LNCAP (cell line): ENCODE results near the gene TVP23B.

Source experiments
- TF ChIP-seq, protein P1 (sequence below): fragments of 450-650 bp; IDR thresholded peaks from 2 replicates; pipeline ENCODE4 v1.5.1; 2017; ENCODE audit warnings: mild to moderate bottlenecking

TVP23B gene

DNA sequence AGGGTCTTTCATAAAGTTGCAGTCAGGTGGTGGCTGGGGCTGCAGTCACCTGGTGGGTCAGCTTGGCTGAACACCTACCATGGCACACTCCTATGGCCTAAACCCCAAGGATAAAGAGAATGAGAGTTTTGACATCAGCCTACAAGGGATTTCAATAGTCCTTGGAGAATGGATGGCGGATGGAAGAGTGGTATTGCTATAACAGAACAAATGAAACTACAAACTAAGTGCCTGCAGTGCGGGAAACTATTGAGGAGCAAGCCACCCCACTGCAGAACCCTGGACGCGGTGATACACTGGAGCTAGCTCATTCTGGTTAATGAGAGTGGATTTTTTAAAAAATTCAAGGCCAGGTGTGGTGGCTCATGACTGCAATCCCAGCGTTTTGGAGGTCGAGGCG is 74.0 kb downstream of the TVP23B start:
- TF ChIP-seq, protein P1, sequence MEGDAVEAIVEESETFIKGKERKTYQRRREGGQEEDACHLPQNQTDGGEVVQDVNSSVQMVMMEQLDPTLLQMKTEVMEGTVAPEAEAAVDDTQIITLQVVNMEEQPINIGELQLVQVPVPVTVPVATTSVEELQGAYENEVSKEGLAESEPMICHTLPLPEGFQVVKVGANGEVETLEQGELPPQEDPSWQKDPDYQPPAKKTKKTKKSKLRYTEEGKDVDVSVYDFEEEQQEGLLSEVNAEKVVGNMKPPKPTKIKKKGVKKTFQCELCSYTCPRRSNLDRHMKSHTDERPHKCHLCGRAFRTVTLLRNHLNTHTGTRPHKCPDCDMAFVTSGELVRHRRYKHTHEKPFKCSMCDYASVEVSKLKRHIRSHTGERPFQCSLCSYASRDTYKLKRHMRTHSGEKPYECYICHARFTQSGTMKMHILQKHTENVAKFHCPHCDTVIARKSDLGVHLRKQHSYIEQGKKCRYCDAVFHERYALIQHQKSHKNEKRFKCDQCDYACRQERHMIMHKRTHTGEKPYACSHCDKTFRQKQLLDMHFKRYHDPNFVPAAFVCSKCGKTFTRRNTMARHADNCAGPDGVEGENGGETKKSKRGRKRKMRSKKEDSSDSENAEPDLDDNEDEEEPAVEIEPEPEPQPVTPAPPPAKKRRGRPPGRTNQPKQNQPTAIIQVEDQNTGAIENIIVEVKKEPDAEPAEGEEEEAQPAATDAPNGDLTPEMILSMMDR = no peak

DNA sequence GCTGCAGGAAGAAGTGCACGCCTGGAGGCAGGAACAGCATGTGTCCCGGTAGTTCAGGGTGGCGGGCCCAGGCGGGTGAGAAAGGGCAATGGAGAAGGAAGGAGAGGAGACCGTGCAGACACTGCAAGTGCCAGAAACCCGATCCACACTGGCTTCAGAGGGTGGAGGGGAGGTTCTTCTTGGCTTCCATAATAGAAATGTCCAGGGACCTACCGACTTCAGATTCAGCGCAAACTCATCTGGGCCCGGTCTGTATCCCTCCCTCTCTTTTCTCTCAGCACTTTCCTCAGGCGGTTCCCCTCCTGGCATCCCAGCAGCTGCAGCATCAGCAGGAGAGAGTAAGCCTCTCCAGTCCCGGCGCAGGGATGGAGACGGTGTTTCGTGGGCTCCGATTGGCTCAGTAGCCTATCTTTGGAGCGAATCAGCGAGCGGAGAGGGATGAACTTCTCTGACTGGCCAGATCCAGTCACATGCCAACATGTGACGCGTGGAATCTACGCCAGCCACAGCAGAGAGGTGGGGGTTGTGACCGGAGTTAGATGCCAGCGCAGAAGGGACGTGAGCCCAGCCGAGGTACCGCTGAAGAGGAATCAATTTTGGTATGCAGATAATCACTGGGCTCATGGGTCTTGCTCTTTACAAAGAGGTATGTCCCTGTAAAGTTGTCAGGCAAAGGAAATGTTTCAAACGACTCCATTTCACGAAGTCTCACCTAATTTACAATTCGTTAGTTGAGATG is 75.0 kb downstream of the TVP23B start:
- TF ChIP-seq, protein P1 = no peak
